ENCODE data around the gene MFAP4. TPM values are rescaled to one million over a fixed set of nuclear protein-coding genes. Genes with fewer than 3 reads are reported as not detected.

MFAP4 gene
- total and polyA plus RNA-seq, 9 of the 15 experiments (the other 6 are each of a cell fraction or from before 2014, with no cell fraction given), result 0.07 to 0.24 TPM; not detected in 7

GRCh38 chr17:19343256-19343630, 43.7 kb downstream of the MFAP4 start:
- WGBS (ENCODE audit: insufficient coverage, low coverage, missing lambda C conversion rate), result 74% methylated on average over 5 of the region's 7 CpGs

GRCh38 chr17:19342611-19343255, 44.3 kb downstream of the MFAP4 start:
- no peaks in the 10 kb centered on the region; the same call in 1 of the 2 replicates for H4K20me1 ChIP-seq (replicated peaks; ENCODE audit: control insufficient read depth, insufficient read depth, low read length)
- no peak overlapping the region for H3K4me2 ChIP-seq (ENCODE audit: insufficient read depth, low read length)
- ChIA-PET CTCF (ENCODE audit: low intra/inter-chr PET ratio) (no interaction called here), POLR2A (interaction anchor here (1.2 kb wide), 1 partner anchor 12 kb away, joined by 3 read pairs; no protein-coding TSS in a partner anchor)
- no peak overlapping the region for H3K27ac ChIP-seq (ENCODE audit: extremely low read depth, low read depth, low read length)
- in situ Hi-C loops (cut with MboI) (no loop called here), intact Hi-C loops (cut with micrococcal nuclease) (no loop called here)
- 75% methylated on average over 4 of the region's 7 CpGs for WGBS (ENCODE audit: insufficient coverage, low coverage, missing lambda C conversion rate)
- FAIRE-seq (no peak), ATAC-seq (no peak), DNase-seq (ENCODE audit: extremely low read depth in 1 of 4, low spot score in 3 of 4) (no peak)
- H3K4me1 ChIP-seq (replicated peaks in 1 of 2; ENCODE audit: control insufficient read depth in 2 of 2, insufficient read depth in 2 of 2, low read length in 2 of 2), result peaks cover 21 to 43% of the 10 kb centered on the region in 2 experiments
- H3K4me3 ChIP-seq, result no peak overlapping the region
- no peaks in the 10 kb centered on the region for H3K27me3 ChIP-seq (ENCODE audit: control insufficient read depth in 2 of 2, insufficient read depth in 2 of 2, low read length in 2 of 2)
- no peaks in the 10 kb centered on the region for H3K79me2 ChIP-seq (ENCODE audit: control insufficient read depth, insufficient read depth, low read length)
- no peaks in the 10 kb centered on the region for H3K9me1 ChIP-seq (ENCODE audit: control insufficient read depth, insufficient read depth, low read length)
- no peak for TF ChIP-seq EWSR1 (IDR thresholded peaks at IDR 0.05; ENCODE audit: borderline replicate concordance, low read depth, partially characterized antibody)
- peak; percentile 13; the same call in 1 of the 2 replicates for TF ChIP-seq POLR2G (IDR thresholded peaks at IDR 0.05; ENCODE audit: low read depth, low read length)
- no TSS peak for BruUV-seq (replicated peaks)
- H3K9me3 ChIP-seq (replicated peaks; ENCODE audit: control insufficient read depth, insufficient read depth, low read depth, low read length), result no peaks in the 10 kb centered on the region
- no peak overlapping the region for H2AFZ ChIP-seq (ENCODE audit: low read depth, low read length)
- H3K36me3 ChIP-seq (ENCODE audit: control insufficient read depth, insufficient read depth, low read length), result no peaks in the 10 kb centered on the region
- no peak overlapping the region for H3K9ac ChIP-seq (ENCODE audit: insufficient read depth in 1 of 2, low read depth in 2 of 2, low read length in 2 of 2)

More at GRCh38 chr17:19343256-19343630, 43.7 kb downstream of the MFAP4 start:
- ChIA-PET CTCF (ENCODE audit: low intra/inter-chr PET ratio) (no interaction called here), POLR2A (interaction anchor here (1.2 kb wide), 1 partner anchor 12 kb away, joined by 3 read pairs; no protein-coding TSS in a partner anchor)
- DNase-seq (ENCODE audit: extremely low read depth in 1 of 4, low spot score in 3 of 4) (no peak), ATAC-seq (no peak), FAIRE-seq (no peak)
- Histone ChIP-seq H3K36me3 (ENCODE audit: control insufficient read depth, insufficient read depth, low read length) (no peaks in the 10 kb centered on the region), H3K9ac (ENCODE audit: insufficient read depth in 1 of 2, low read depth in 2 of 2, low read length in 2 of 2) (no peak overlapping the region), H4K20me1 (replicated peaks; ENCODE audit: control insufficient read depth, insufficient read depth, low read length) (no peaks in the 10 kb centered on the region; the same call in 1 of the 2 replicates), H2AFZ (ENCODE audit: low read depth, low read length) (no peak overlapping the region), H3K27ac (ENCODE audit: extremely low read depth, low read depth, low read length) (no peak overlapping the region), H3K4me2 (ENCODE audit: insufficient read depth, low read length) (no peak overlapping the region), H3K9me1 (ENCODE audit: control insufficient read depth, insufficient read depth, low read length) (no peaks in the 10 kb centered on the region), H3K4me1 (replicated peaks in 1 of 2; ENCODE audit: control insufficient read depth in 2 of 2, insufficient read depth in 2 of 2, low read length in 2 of 2) (peaks cover 22 to 47% of the 10 kb centered on the region in 2 experiments), H3K27me3 (ENCODE audit: control insufficient read depth in 2 of 2, insufficient read depth in 2 of 2, low read length in 2 of 2) (no peaks in the 10 kb centered on the region), H3K4me3 (no peak overlapping the region), H3K9me3 (replicated peaks; ENCODE audit: control insufficient read depth, insufficient read depth, low read depth, low read length) (no peaks in the 10 kb centered on the region), H3K79me2 (ENCODE audit: control insufficient read depth, insufficient read depth, low read length) (no peaks in the 10 kb centered on the region)
- in situ Hi-C loops (cut with MboI), result no loop called here
- no TSS peak for BruUV-seq (replicated peaks)
- intact Hi-C loops (cut with micrococcal nuclease), result no loop called here
- TF ChIP-seq ZKSCAN1 (IDR thresholded peaks at IDR 0.05; ENCODE audit: low read depth, low read length) (no peak), BCOR (IDR thresholded peaks at IDR 0.05) (peak; percentile 68), RAD21 (CRISPR knock-in tag; conservative IDR thresholded peaks at IDR 0.05 in 1 of 2, IDR thresholded peaks at IDR 0.05 in 1 of 2) (no peak), FOXM1 (IDR thresholded peaks at IDR 0.05; ENCODE audit: low read depth) (no peak), FOXM1 (CRISPR knock-in tag; IDR thresholded peaks at IDR 0.05; ENCODE audit: low read depth) (no peak), SAFB (IDR thresholded peaks at IDR 0.05; ENCODE audit: borderline replicate concordance, low read depth, low read length) (no peak), ZNF583 (CRISPR knock-in tag; IDR thresholded peaks at IDR 0.05) (no peak)
